ENCODE results near the gene CSNK2A2.

DNA sequence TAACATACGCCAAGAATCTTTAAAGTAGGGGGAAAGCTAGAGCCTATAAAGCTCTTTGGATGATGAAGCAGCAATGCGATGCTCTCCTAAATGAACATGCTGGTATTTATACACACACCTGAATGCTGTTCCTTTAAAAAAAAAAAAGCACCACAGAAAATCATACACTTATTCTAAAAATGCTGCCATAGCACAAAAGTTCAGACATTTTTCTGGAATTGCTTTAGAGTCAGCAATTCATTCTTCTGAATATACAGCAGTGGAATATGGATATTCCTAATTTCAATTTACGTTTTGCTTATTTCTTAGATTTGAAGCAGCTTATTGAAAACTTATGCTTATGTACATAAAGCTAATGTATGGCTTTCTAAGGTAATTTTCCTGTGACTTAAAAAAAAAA is 3.1 kb downstream of the CSNK2A2 start:
- TF ChIP-seq, protein P1, sequence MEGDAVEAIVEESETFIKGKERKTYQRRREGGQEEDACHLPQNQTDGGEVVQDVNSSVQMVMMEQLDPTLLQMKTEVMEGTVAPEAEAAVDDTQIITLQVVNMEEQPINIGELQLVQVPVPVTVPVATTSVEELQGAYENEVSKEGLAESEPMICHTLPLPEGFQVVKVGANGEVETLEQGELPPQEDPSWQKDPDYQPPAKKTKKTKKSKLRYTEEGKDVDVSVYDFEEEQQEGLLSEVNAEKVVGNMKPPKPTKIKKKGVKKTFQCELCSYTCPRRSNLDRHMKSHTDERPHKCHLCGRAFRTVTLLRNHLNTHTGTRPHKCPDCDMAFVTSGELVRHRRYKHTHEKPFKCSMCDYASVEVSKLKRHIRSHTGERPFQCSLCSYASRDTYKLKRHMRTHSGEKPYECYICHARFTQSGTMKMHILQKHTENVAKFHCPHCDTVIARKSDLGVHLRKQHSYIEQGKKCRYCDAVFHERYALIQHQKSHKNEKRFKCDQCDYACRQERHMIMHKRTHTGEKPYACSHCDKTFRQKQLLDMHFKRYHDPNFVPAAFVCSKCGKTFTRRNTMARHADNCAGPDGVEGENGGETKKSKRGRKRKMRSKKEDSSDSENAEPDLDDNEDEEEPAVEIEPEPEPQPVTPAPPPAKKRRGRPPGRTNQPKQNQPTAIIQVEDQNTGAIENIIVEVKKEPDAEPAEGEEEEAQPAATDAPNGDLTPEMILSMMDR (IDR thresholded peaks at IDR 0.05), result no peak
- TF ChIP-seq EZH2 (IDR thresholded peaks at IDR 0.05), result no peak
- no peak for TF ChIP-seq EZH2phosphoT487 (IDR thresholded peaks at IDR 0.05)
